ENCODE results near the gene KRT17. TPM values are rescaled to one million over a fixed set of nuclear protein-coding genes. Genes with fewer than 3 reads are reported as not detected.

Gene KRT17
- total RNA-seq, 2 experiments from 2014 or later: not detected

DNA sequence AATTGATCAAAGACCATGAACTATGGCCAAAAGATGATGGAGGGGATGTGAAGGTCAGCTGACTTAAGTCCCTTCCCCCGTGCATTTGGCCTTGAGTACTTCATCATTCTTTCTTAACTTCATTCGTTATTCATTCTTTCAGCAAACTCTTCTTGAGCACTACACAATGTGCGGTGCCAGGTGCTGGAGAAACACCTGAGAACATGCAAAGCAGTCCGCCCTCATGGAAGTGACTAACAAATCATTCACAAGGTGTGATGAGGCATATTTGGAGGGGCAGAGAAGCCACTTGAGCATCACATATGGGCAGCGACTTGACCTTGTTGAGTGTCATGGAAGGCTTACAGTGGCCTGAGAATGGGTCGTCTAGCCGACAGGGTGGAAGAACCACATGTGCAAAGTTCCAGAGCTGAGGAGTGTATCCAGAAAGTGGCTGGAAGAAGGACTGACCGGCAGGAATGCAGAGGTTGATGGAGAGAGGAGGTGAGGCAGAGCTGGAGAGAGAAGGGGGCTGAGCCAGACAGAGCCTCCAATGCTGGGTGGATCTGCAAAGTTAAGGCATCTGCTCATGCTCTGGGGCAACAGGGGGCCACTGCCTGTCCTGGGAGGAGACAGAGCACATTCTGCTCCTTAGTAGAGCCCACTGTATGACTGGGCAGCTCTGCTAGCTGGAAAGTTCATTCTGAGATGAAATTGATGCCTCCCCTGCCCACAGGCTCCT is 39.2 kb upstream of the KRT17 start:
- no peak for ATAC-seq
- no peaks in the 10 kb centered on the region for H3K36me3 Mint-ChIP-seq (ENCODE audit: low read depth)
- no peak overlapping the region for H3K4me3 Mint-ChIP-seq
- TF ChIP-seq, protein P1, sequence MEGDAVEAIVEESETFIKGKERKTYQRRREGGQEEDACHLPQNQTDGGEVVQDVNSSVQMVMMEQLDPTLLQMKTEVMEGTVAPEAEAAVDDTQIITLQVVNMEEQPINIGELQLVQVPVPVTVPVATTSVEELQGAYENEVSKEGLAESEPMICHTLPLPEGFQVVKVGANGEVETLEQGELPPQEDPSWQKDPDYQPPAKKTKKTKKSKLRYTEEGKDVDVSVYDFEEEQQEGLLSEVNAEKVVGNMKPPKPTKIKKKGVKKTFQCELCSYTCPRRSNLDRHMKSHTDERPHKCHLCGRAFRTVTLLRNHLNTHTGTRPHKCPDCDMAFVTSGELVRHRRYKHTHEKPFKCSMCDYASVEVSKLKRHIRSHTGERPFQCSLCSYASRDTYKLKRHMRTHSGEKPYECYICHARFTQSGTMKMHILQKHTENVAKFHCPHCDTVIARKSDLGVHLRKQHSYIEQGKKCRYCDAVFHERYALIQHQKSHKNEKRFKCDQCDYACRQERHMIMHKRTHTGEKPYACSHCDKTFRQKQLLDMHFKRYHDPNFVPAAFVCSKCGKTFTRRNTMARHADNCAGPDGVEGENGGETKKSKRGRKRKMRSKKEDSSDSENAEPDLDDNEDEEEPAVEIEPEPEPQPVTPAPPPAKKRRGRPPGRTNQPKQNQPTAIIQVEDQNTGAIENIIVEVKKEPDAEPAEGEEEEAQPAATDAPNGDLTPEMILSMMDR (IDR thresholded peaks at IDR 0.05): no peak
- peaks cover 1% of the 10 kb centered on the region for H3K27me3 Mint-ChIP-seq
- CTCF ChIA-PET: interaction anchor here (0.7 to 10.9 kb wide), 38 partner anchors 10 to 980 kb away, joined by 3 to 435 read pairs (median 5); partner anchors contain the start of genes EIF1 and KRT31
- H3K27ac Mint-ChIP-seq: no peak overlapping the region
- POLR2A ChIA-PET: interaction anchor here (0.7 to 8.3 kb wide), 4 partner anchors 27 to 113 kb away, joined by 3 to 104 read pairs (median 3); partner anchors contain the start of gene EIF1
- H3K9me3 Mint-ChIP-seq: no peaks in the 10 kb centered on the region
- peaks cover 23% of the 10 kb centered on the region for H3K4me1 Mint-ChIP-seq (ENCODE audit: low read depth)
- intact Hi-C loops (cut with micrococcal nuclease): no loop called here
- DNase-seq: no peak

- Mint-ChIP-seq H3K27ac (no peak overlapping the region), H3K4me3 (no peak overlapping the region), H3K27me3 (peaks cover 1% of the 10 kb centered on the region), H3K4me1 (ENCODE audit: low read depth) (no peaks in the 10 kb centered on the region), H3K9me3 (no peaks in the 10 kb centered on the region), H3K36me3 (ENCODE audit: low read depth) (no peaks in the 10 kb centered on the region)
- intact Hi-C loops (cut with micrococcal nuclease): no loop called here
- TF ChIP-seq, protein P1 (IDR thresholded peaks at IDR 0.05): no peak
- POLR2A ChIA-PET: interaction anchor here (0.7 kb wide), 1 partner anchor 9 kb away, joined by 3 read pairs; no protein-coding TSS in a partner anchor
- CTCF ChIA-PET: interaction anchor here (1.2 to 10.9 kb wide), 4 partner anchors 10 to 110 kb away, joined by 3 to 435 read pairs (median 154); partner anchors contain the start of gene EIF1
- DNase-seq: no peak
- ATAC-seq: no peak
These were observed 35.9 kb upstream of the KRT17 start for GRCh38 chr17:41660221-41660711.

- intact Hi-C loops (cut with micrococcal nuclease): no loop called here
- Mint-ChIP-seq H3K27me3 (peaks cover 1% of the 10 kb centered on the region), H3K4me3 (no peak overlapping the region), H3K4me1 (ENCODE audit: low read depth) (no peaks in the 10 kb centered on the region), H3K27ac (no peak overlapping the region), H3K36me3 (ENCODE audit: low read depth) (no peaks in the 10 kb centered on the region), H3K9me3 (no peaks in the 10 kb centered on the region)
- ATAC-seq (no peak), DNase-seq (no peak)
- CTCF ChIA-PET: interaction anchor here (1.2 to 10.9 kb wide), 3 partner anchors 11 to 109 kb away, joined by 3 to 435 read pairs (median 190); no protein-coding TSS in a partner anchor
- POLR2A ChIA-PET: interaction anchor here (0.7 kb wide), 1 partner anchor 9 kb away, joined by 3 read pairs; no protein-coding TSS in a partner anchor
- TF ChIP-seq, protein P1 (IDR thresholded peaks at IDR 0.05): no peak
These were observed 35.2 kb upstream of the KRT17 start for GRCh38 chr17:41659427-41660212.

GRCh38 chr17:41658846-41659245 is 34.5 kb upstream of the KRT17 start:
- H3K4me1 Mint-ChIP-seq (ENCODE audit: low read depth): no peaks in the 10 kb centered on the region
- DNase-seq: no peak
- H3K9me3 Mint-ChIP-seq: no peaks in the 10 kb centered on the region
- no peaks in the 10 kb centered on the region for H3K36me3 Mint-ChIP-seq (ENCODE audit: low read depth)
- TF ChIP-seq, protein P1 (IDR thresholded peaks at IDR 0.05): no peak
- ChIA-PET CTCF (interaction anchor here (1.3 kb wide), 2 partner anchors 10 to 110 kb away, joined by 3 to 12 read pairs; no protein-coding TSS in a partner anchor), POLR2A (no interaction called here)
- H3K27ac Mint-ChIP-seq: no peak overlapping the region
- H3K27me3 Mint-ChIP-seq: peaks cover 1% of the 10 kb centered on the region
- intact Hi-C loops (cut with micrococcal nuclease): no loop called here
- ATAC-seq: no peak
- H3K4me3 Mint-ChIP-seq: no peak overlapping the region
